Endothelial cell of umbilical vein (primary cell): ENCODE results near the gene RNFT2. TPM values are rescaled to one million over a fixed set of nuclear protein-coding genes. Genes with fewer than 3 reads are reported as not detected.

Experiments
- BruUV-seq: library from RNA; stranded (reverse); fragments of 400-500 nt; replicated peaks from 2 replicates; lab custom pipeline; 2021; lab: Mats Ljungman, UMichigan
- CTCF ChIA-PET: fragments of 300-600, 350-600 bp; sonication (Branson Sonifier 250); formaldehyde crosslinking; loops from one replicate; lab custom pipeline; 2021; ENCODE audit warnings: antibody characterized with exemption, inconsistent platforms; lab: Charles Lee
- POLR2A ChIA-PET: fragments of 300-600, 350-600 bp; sonication (Branson Sonifier 250); formaldehyde crosslinking; loops from one replicate; lab custom pipeline; 2021; ENCODE audit warnings: antibody characterized with exemption, inconsistent platforms; lab: Charles Lee
- DNase-seq: peaks from one replicate; pipeline ENCODE4 v3.0.0-alpha.2; 2011; ENCODE audit warnings: low read depth, low spot score
- FAIRE-seq: peaks from 2 replicates; lab custom pipeline; 2011; peaks lifted over from hg19 to GRCh38; lab: Jason Lieb, UNC
- H2AFZ ChIP-seq: 2 replicates; pipeline ENCODE4 v1.6.0; 2012; ENCODE audit warnings: low read depth, low read length, control low read depth, inconsistent platforms
- H3K27ac ChIP-seq: 2 replicates; pipeline ENCODE4 v1.5.1; 2011; ENCODE audit warnings: low read depth, mild to moderate bottlenecking, control low read depth, low read length, moderate library complexity; ENCODE audit not compliant: insufficient read depth
- H3K27me3 ChIP-seq, 2 experiments: 2 replicates each; pipeline versions ENCODE4 v1.6.0 to v1.6.1; 2011; ENCODE audit warnings: low read length in 2 of 2, mixed read lengths in 1 of 2; ENCODE audit not compliant: control insufficient read depth in 2 of 2, insufficient read depth in 2 of 2
- H3K36me3 ChIP-seq, 2 experiments: 2 replicates in 1 of 2; 3 replicates in 1 of 2; pipeline ENCODE4 v1.5.1; 2011; ENCODE audit warnings: low read length in 2 of 2, mild to moderate bottlenecking in 1 of 2, moderate library complexity in 1 of 2; ENCODE audit not compliant: control insufficient read depth in 2 of 2, insufficient read depth in 2 of 2; ENCODE audit errors: extremely low read depth in 1 of 2
- H3K4me1 ChIP-seq: 3 replicates; pipeline ENCODE4 v1.5.1; 2011; ENCODE audit warnings: mild to moderate bottlenecking, low read length; ENCODE audit not compliant: control insufficient read depth, insufficient read depth; ENCODE audit errors: extremely low read depth
- H3K4me2 ChIP-seq: 2 replicates; pipeline ENCODE4 v1.6.1; 2011; ENCODE audit warnings: low read length, control low read depth, mixed read lengths; ENCODE audit not compliant: insufficient read depth
- H3K4me3 ChIP-seq, 3 experiments: fragments of 200-600 bp in 1 of 3; sonication (generic), shearing (Covaris generic) in 1 of 3; replicated peaks in 1 of 3; 2 replicates each; pipeline ENCODE4 v1.5.1; 2011 to 2016; ENCODE audit warnings: control low read depth in 3 of 3, low read length in 3 of 3, mild to moderate bottlenecking in 2 of 3, inconsistent platforms in 1 of 3, low read depth in 1 of 3, moderate library complexity in 1 of 3; ENCODE audit not compliant: insufficient read depth in 1 of 3
- H3K79me2 ChIP-seq: 2 replicates; pipeline ENCODE4 v1.6.0; 2012; ENCODE audit warnings: low read length, inconsistent platforms; ENCODE audit not compliant: control insufficient read depth, insufficient read depth
- H3K9ac ChIP-seq: replicated peaks from 2 replicates; pipeline ENCODE3; 2011; ENCODE audit warnings: low read length, control low read depth; ENCODE audit not compliant: insufficient read depth; ENCODE audit errors: extremely low read depth
- H3K9me1 ChIP-seq: replicated peaks from 3 replicates; pipeline ENCODE4 v1.6.0; 2011; ENCODE audit warnings: mild to moderate bottlenecking, low read length; ENCODE audit not compliant: control insufficient read depth, insufficient read depth; ENCODE audit errors: extremely low read depth
- H3K9me3 ChIP-seq: replicated peaks from 2 replicates; pipeline ENCODE4 v1.5.1; 2012; ENCODE audit warnings: low read length, inconsistent platforms; ENCODE audit not compliant: control insufficient read depth, insufficient read depth
- H4K20me1 ChIP-seq: replicated peaks from 2 replicates; pipeline ENCODE3; 2011; ENCODE audit warnings: mild to moderate bottlenecking, low read length; ENCODE audit not compliant: control insufficient read depth, insufficient read depth; ENCODE audit errors: extremely low read depth
- CTCF ChIP-seq, 2 donors: IDR thresholded peaks; 1 replicate in 1 of 2; 2 replicates in 1 of 2; pipeline ENCODE4 v1.5.1; 2011; ENCODE audit warnings: low read length in 2 of 2, mild to moderate bottlenecking in 2 of 2, moderate library complexity in 2 of 2, control low read depth in 1 of 2, inconsistent platforms in 1 of 2, low read depth in 1 of 2; ENCODE audit not compliant: insufficient read depth in 1 of 2; ENCODE audit errors: extremely low read depth in 1 of 2
- EZH2 ChIP-seq: IDR thresholded peaks from 2 replicates; pipeline ENCODE4 v1.6.1; 2012; ENCODE audit warnings: borderline replicate concordance, low read depth, mild to moderate bottlenecking, moderate library complexity, low read length, inconsistent platforms; ENCODE audit not compliant: severe bottlenecking
- FOS ChIP-seq: IDR thresholded peaks from 2 replicates; pipeline ENCODE4 v1.6.1; 2011; ENCODE audit warnings: mild to moderate bottlenecking, low read length, moderate library complexity, borderline replicate concordance; ENCODE audit not compliant: insufficient read depth
- GATA2 ChIP-seq: IDR thresholded peaks from 2 replicates; pipeline ENCODE4 v1.7.0; 2011; ENCODE audit warnings: low read depth, mild to moderate bottlenecking, moderate library complexity, mixed read lengths, low read length; ENCODE audit not compliant: insufficient read length, insufficient read depth
- JUN ChIP-seq: IDR thresholded peaks from 2 replicates; pipeline ENCODE4 v1.6.1; 2011; ENCODE audit warnings: borderline replicate concordance, low read depth; ENCODE audit not compliant: insufficient read length, insufficient read depth
- MYC ChIP-seq: IDR thresholded peaks from one replicate; pipeline ENCODE4 v1.6.1; 2011; ENCODE audit warnings: mild to moderate bottlenecking, low read depth, low read length
- POLR2A ChIP-seq: IDR thresholded peaks from 2 replicates; pipeline ENCODE4 v1.6.1; 2012; ENCODE audit warnings: low read depth, mild to moderate bottlenecking, control low read depth, low read length
- POLR2AphosphoS5 ChIP-seq: IDR thresholded peaks from 2 replicates; pipeline ENCODE4 v1.6.1; 2012; ENCODE audit warnings: low read depth, mild to moderate bottlenecking, control low read depth, low read length, moderate library complexity; ENCODE audit not compliant: insufficient read depth
- dilution Hi-C: fragments of 300-500 bp; cut with MboI; formaldehyde crosslinking; loops from one replicate; pipeline ENCODE4 v1.15.0; 2019; ENCODE audit warnings: low sequenced_read_pairs; ENCODE audit not compliant: extremely low pct_ligation_motif_present
- intact Hi-C: fragments of 100-400 bp; cut with micrococcal nuclease; formaldehyde crosslinking; loops from one replicate; pipeline ENCODE4 v1.10.0; 2022
- polyA plus RNA-seq, 4 experiments: library from polyadenylated mRNA; depleted of rRNA in 3 of 4; stranded (reverse) in 3 of 4; unstranded in 1 of 4; fragments of >200 nt; gene quantifications; 2 replicates each; pipeline versions ENCODE4 v1.2.1 to v1.2.3, GENCODE V29; 2011 to 2012; ENCODE audit warnings: missing spikeins in 1 of 4
- total RNA-seq: library from RNA; stranded (reverse); gene quantifications from 2 replicates; pipeline ENCODE4 v1.2.3, GENCODE V29; 2021
- TF ChIP-seq, protein P1 (sequence below): IDR thresholded peaks from 2 replicates; pipeline ENCODE4 v1.6.1; 2011; ENCODE audit not compliant: insufficient read depth, insufficient read length

The RNFT2 gene
- total and polyA plus RNA-seq, 2 donors (not counting 3 experiments of a cell fraction or from before 2014, with no cell fraction given) = 1.4 to 6.6 TPM

DNA sequence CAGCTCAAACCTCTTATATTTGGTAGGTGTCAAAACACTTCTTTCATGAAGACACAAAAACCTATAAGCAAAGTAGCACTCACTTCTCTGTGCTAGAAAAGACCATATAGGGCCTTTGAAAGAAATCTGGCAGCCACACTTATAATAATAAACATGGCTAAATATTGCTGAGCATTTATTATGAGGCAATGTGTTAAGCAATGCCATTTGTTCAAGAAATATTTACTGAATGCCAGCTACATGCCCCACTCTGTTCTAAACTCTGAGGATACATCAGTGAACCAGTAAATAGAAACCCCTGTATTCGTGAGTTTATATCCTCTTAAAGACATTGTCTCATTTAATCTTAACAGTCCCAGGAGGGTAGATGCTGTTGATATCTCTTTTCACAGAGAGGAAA lies 52.0 kb downstream of the RNFT2 start:
- POLR2A ChIA-PET = no interaction called here
- H3K4me2 ChIP-seq = no peak overlapping the region
- intact Hi-C loops (no loop called here), dilution Hi-C loops (no loop called here)
- no peak overlapping the region for H3K4me3 ChIP-seq
- no peaks in the 10 kb centered on the region for H3K79me2 ChIP-seq
- no peak overlapping the region for H3K9ac ChIP-seq
- H3K9me3 ChIP-seq = no peaks in the 10 kb centered on the region
- H3K9me1 ChIP-seq = no peaks in the 10 kb centered on the region
- H2AFZ ChIP-seq = no peak overlapping the region
- no peak for TF ChIP-seq FOS
- no peak for TF ChIP-seq EZH2
- TF ChIP-seq POLR2AphosphoS5 = no peak
- TF ChIP-seq CTCF (IDR thresholded peaks at IDR 0.05; ENCODE audit: extremely low read depth in 1 of 2, insufficient read depth in 1 of 2, low read depth in 1 of 2, low read length in 2 of 2) = no peak
- no peak for TF ChIP-seq GATA2
- TF ChIP-seq MYC = no peak
- TF ChIP-seq POLR2A = no peak
- TF ChIP-seq JUN = no peak
- TF ChIP-seq, protein P1, sequence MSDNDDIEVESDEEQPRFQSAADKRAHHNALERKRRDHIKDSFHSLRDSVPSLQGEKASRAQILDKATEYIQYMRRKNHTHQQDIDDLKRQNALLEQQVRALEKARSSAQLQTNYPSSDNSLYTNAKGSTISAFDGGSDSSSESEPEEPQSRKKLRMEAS = no peak
- no peaks in the 10 kb centered on the region for H3K27me3 ChIP-seq
- no peaks in the 10 kb centered on the region for H3K4me1 ChIP-seq
- no TSS peak for BruUV-seq
- FAIRE-seq = no peak
- H4K20me1 ChIP-seq = no peaks in the 10 kb centered on the region
- H3K36me3 ChIP-seq = no peaks in the 10 kb centered on the region
- CTCF ChIA-PET = no interaction called here
- DNase-seq = no peak
- H3K27ac ChIP-seq = no peak overlapping the region
